Measurements from ENCODE around the gene NUP188. TPM values are rescaled to one million over a fixed set of nuclear protein-coding genes. Genes with fewer than 3 reads are reported as not detected.

NUP188 gene
- total RNA-seq, 1 donor from 2014 or later = 44.0 TPM

DNA sequence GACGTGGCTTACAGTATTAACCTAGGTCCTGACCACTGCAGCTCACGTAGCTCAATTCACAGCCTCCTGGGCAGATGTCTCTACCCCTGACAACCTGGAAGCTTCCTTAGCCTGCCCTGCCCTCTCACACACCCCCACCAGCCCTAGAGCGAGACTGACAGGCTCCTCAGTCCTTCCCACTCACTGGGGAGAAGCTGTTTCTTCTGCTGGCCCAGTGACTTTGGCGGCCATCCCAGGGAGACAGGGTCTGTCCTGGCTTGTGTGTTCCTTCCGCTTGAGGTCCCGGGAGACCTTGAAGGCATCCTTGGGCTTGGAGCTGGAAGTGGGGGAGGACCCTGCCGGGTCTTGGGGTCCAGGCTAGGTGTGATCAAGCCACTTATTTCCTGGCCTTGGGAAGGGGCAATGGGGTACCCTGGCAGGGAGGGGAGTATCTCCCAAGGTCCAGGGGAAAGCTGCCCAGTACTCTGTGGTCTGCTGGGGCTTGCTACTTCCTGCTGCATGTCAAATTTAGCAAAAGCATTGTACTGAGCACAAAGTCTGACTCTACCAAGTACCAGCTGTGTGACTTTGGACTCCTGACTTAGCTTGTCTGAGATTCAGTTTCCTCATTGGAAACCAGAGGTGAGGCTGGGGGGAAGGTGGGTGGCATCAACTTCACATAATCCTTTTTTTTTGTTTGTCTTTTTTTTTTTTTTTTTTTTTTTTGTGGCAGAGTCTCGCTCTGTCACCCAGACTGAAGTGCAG is 90.8 kb downstream of the NUP188 start:
- no peaks in the 10 kb centered on the region for H3K9me3 Mint-ChIP-seq (ENCODE audit: unreplicated experiment)
- peaks cover 4% of the 10 kb centered on the region for H3K36me3 Mint-ChIP-seq (ENCODE audit: low read depth, unreplicated experiment)
- peak overlapping the region; percentile 78 for H3K4me3 Mint-ChIP-seq (ENCODE audit: unreplicated experiment)
- no peak overlapping the region for H3K27ac Mint-ChIP-seq (ENCODE audit: unreplicated experiment)
- peaks cover 22% of the 10 kb centered on the region for H3K4me1 Mint-ChIP-seq (ENCODE audit: unreplicated experiment)
- H3K27me3 Mint-ChIP-seq (ENCODE audit: unreplicated experiment) = peaks cover 1% of the 10 kb centered on the region
- DNase-seq (ENCODE audit: low spot score) = no peak
- TF ChIP-seq, protein P1, sequence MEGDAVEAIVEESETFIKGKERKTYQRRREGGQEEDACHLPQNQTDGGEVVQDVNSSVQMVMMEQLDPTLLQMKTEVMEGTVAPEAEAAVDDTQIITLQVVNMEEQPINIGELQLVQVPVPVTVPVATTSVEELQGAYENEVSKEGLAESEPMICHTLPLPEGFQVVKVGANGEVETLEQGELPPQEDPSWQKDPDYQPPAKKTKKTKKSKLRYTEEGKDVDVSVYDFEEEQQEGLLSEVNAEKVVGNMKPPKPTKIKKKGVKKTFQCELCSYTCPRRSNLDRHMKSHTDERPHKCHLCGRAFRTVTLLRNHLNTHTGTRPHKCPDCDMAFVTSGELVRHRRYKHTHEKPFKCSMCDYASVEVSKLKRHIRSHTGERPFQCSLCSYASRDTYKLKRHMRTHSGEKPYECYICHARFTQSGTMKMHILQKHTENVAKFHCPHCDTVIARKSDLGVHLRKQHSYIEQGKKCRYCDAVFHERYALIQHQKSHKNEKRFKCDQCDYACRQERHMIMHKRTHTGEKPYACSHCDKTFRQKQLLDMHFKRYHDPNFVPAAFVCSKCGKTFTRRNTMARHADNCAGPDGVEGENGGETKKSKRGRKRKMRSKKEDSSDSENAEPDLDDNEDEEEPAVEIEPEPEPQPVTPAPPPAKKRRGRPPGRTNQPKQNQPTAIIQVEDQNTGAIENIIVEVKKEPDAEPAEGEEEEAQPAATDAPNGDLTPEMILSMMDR (IDR thresholded peaks at IDR 0.05; ENCODE audit: unreplicated experiment) = no peak

- peaks cover 7% of the 10 kb centered on the region for H3K36me3 Mint-ChIP-seq (ENCODE audit: low read depth, unreplicated experiment)
- H3K27ac Mint-ChIP-seq (ENCODE audit: unreplicated experiment) = peak overlapping the region; percentile 52
- H3K4me1 Mint-ChIP-seq (ENCODE audit: unreplicated experiment) = peaks cover 22% of the 10 kb centered on the region
- TF ChIP-seq, protein P1 (IDR thresholded peaks at IDR 0.05; ENCODE audit: unreplicated experiment) = no peak
- H3K9me3 Mint-ChIP-seq (ENCODE audit: unreplicated experiment) = no peaks in the 10 kb centered on the region
- H3K27me3 Mint-ChIP-seq (ENCODE audit: unreplicated experiment) = peaks cover 1% of the 10 kb centered on the region
- DNase-seq (ENCODE audit: low spot score) = no peak
- H3K4me3 Mint-ChIP-seq (ENCODE audit: unreplicated experiment) = no peak overlapping the region
These were observed 92.7 kb downstream of the NUP188 start for GRCh38 chr9:129040113-129040643.

DNA sequence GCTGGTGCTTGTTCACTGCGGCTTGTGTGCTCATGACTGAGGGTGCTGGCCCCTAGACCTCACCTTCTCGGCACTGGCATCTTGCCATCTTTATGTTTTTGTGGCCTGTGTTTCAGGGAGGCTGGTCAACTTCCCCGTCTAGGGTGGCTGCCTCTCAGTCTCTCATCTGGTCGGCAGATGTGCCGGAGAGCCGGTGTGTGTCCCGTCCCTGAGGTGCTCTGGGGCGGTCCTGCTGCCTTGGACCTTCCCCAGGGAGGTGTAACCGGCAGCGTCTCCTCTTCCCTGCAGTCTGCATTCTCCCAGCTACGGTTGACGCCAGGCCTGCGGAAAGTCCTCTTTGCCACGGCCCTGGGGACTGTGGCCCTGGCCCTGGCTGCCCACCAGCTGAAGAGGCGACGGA is 94.5 kb downstream of the NUP188 start:
- TF ChIP-seq, protein P1 (IDR thresholded peaks at IDR 0.05; ENCODE audit: unreplicated experiment) = no peak
- H3K36me3 Mint-ChIP-seq (ENCODE audit: low read depth, unreplicated experiment) = peaks cover 7% of the 10 kb centered on the region
- DNase-seq (ENCODE audit: low spot score) = no peak
- H3K27ac Mint-ChIP-seq (ENCODE audit: unreplicated experiment) = no peak overlapping the region
- H3K27me3 Mint-ChIP-seq (ENCODE audit: unreplicated experiment) = peaks cover 1% of the 10 kb centered on the region
- peaks cover 12% of the 10 kb centered on the region for H3K4me1 Mint-ChIP-seq (ENCODE audit: unreplicated experiment)
- no peaks in the 10 kb centered on the region for H3K9me3 Mint-ChIP-seq (ENCODE audit: unreplicated experiment)
- H3K4me3 Mint-ChIP-seq (ENCODE audit: unreplicated experiment) = no peak overlapping the region

DNA sequence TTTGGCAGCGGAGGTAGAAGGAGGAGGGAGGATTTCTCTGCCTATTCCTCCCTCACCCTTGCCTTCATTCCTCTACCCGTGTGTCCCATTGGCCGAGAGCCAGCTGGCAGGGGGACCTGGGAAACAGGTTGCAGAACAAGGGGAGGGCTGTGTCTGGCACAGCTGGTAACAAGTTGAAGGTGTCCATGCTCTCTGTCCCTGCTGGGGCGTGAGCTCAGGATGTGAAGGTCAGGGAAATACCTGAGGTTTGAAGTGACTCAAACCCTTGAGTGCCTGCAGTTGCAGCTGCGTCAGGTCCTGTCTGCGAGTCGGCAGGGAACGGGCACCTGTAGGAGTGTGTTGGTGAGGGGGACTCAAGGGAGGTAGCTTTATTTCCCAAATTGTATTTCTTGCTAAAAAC is 105.1 kb downstream of the NUP188 start:
- no peaks in the 10 kb centered on the region for H3K9me3 Mint-ChIP-seq (ENCODE audit: unreplicated experiment)
- H3K36me3 Mint-ChIP-seq (ENCODE audit: low read depth, unreplicated experiment) = peaks cover 6% of the 10 kb centered on the region
- TF ChIP-seq, protein P1 (IDR thresholded peaks at IDR 0.05; ENCODE audit: unreplicated experiment) = no peak
- H3K27me3 Mint-ChIP-seq (ENCODE audit: unreplicated experiment) = no peaks in the 10 kb centered on the region
- no peaks in the 10 kb centered on the region for H3K4me1 Mint-ChIP-seq (ENCODE audit: unreplicated experiment)
- H3K4me3 Mint-ChIP-seq (ENCODE audit: unreplicated experiment) = no peak overlapping the region
- H3K27ac Mint-ChIP-seq (ENCODE audit: unreplicated experiment) = no peak overlapping the region
- DNase-seq (ENCODE audit: low spot score) = no peak

DNA sequence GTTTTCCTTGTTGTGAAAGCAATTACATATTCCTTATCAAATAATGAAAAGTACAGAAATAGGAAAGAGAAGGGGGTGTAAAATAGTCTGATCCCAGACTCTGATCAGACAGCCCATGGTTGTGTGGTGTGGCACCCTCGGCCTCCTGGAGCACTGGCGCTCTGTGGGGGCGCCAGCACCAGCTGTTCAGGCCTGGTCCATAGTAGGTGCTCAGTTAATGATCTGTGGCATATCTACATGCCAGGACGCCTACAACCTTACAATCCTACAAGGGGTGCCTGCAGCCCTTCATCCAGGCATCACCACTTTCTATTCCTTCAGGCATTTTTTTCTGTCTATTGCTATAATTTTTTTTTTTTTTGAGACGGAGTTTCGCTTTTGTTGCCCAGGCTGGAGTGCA is 105.5 kb downstream of the NUP188 start:
- no peak for DNase-seq (ENCODE audit: low spot score)
- Mint-ChIP-seq H3K27ac (ENCODE audit: unreplicated experiment) (no peak overlapping the region), H3K4me1 (ENCODE audit: unreplicated experiment) (no peaks in the 10 kb centered on the region), H3K9me3 (ENCODE audit: unreplicated experiment) (no peaks in the 10 kb centered on the region), H3K4me3 (ENCODE audit: unreplicated experiment) (no peak overlapping the region), H3K27me3 (ENCODE audit: unreplicated experiment) (no peaks in the 10 kb centered on the region), H3K36me3 (ENCODE audit: low read depth, unreplicated experiment) (peaks cover 9% of the 10 kb centered on the region)
- TF ChIP-seq, protein P1 (IDR thresholded peaks at IDR 0.05; ENCODE audit: unreplicated experiment) = no peak
